ENCODE results near the gene NME8.
A peak's percentile ranks its signal among the peaks of the same experiment; 100 is the strongest.

The NME8 gene

GRCh38 chr7:37901236-37901827 is 52.9 kb downstream of the NME8 start:
- no peak for DNase-seq

DNA sequence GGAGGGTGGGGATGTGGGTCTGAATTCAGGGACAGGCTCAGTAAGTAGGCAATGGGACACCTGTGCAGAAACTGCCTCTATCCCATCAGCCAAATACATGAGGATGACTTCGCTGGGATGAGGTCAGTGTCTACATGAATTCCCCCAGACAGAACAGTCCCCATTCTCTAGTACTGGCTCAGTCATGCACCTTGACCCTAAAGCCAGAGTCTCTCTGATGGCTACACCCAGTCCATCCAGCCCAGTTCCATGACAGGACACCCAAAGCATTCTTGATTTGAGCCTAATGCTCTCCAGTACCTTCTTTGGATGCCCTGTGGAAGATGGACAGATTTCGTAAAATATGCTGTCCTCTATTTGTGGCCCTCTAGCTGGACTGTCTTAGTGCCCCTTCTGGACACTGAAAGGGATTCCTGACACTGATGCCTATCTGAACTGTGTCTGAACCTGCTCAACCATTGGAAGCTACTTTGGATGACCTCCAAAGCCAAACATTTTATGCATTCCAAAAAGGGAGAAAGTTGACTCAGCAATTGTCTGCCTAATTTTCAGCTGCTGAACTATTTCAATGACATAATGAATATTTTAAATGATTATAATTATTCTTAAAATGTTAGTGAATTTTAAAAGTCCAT is 53.6 kb downstream of the NME8 start:
- DNase-seq: peak in 1 of 58 donors; percentile 23

GRCh38 chr7:37908221-37908788 is 59.9 kb downstream of the NME8 start:
- DNase-seq: no peak

DNA sequence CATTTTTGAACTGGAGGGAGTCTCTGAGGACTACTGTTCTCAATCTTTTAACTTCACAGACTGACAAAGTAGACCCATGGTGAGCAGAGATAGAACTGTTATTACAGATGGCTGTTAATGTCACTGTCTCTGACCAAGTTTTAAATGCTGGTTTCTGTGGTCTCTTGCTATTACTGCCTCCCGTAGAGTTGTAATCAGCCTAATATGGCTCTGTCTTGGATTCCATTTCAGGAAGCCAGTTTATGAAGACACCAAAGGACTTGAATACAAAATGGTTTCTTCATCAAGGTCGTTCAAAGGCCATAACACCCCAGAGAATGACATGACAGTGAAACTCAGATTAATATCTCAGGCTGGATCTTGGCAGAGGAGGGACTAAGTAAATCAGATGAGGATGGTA is 64.4 kb downstream of the NME8 start:
- DNase-seq: no peak

DNA sequence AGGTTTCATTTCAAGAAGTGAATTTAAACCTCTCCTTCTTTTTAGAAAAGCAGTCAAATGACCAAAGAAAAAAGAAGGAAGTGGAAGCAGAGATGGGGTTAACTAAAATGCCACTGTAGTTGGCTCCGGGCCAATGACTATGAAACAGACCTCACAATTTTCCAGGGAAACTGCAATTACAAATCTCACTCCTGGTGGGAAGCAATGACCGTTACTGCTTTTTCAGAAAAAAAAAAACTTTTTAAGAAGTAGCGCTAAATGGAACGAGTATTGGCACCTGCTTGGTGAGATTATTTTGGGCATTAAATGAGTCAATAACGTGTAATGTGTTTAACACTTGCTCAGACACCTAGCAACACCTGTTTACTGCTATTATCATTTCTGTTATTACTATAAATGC is 67.0 kb downstream of the NME8 start:
- DNase-seq: no peak

DNA sequence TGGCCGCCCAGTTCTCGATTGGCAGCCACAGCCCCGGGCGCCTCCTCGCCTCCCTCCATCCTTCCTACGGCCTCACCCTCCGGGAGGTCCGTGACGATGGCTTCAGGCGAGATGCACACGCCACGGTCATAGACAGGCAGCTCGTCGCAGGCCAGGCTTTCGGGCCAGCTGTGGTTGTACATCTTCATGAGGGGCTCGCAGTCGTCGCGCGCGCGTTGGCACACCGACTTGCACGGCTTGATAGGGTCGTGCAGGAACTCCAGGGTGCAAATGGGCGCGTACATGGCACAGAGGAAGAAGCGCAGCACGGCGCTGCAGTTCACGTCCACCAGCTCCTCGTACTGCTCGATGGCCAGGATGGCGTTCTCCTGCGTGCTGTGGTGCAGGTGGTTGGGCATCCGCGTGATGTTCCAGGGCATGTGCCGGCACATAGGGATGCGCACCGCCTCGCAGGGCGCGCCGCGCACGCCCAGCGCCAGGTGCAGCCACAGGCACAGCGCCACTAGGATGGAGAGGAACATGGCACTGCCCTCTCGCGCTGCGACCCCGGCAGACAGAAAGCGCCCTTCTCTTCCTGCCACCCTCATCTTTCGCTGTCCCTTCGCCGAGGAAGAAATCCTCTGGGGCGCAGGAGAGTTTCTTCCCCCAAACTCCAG is 67.7 kb downstream of the NME8 start:
- peak in 7 of 58 donors; percentile 2 to 36 (median 25) for DNase-seq

GRCh38 chr7:37916673-37917660 is 68.6 kb downstream of the NME8 start, which contains the start of gene SFRP4:
SFRP4 (minus strand) TSS chr7:37916817; CDS start chr7:37916537, 280 bp downstream.
- peak in 38 of 58 donors; percentile 8 to 66 (median 30) for DNase-seq

GRCh38 chr7:37918526-37918925 is 70.1 kb downstream of the NME8 start:
- DNase-seq: no peak

GRCh38 chr7:37920305-37920848 is 72.0 kb downstream of the NME8 start, which contains the start of gene EPDR1:
EPDR1 (plus strand) TSS chr7:37920640; CDS start chr7:37920940, 300 bp downstream.
- DNase-seq: peak in 52 of 58 donors; percentile 14 to 86 (median 58)

DNA sequence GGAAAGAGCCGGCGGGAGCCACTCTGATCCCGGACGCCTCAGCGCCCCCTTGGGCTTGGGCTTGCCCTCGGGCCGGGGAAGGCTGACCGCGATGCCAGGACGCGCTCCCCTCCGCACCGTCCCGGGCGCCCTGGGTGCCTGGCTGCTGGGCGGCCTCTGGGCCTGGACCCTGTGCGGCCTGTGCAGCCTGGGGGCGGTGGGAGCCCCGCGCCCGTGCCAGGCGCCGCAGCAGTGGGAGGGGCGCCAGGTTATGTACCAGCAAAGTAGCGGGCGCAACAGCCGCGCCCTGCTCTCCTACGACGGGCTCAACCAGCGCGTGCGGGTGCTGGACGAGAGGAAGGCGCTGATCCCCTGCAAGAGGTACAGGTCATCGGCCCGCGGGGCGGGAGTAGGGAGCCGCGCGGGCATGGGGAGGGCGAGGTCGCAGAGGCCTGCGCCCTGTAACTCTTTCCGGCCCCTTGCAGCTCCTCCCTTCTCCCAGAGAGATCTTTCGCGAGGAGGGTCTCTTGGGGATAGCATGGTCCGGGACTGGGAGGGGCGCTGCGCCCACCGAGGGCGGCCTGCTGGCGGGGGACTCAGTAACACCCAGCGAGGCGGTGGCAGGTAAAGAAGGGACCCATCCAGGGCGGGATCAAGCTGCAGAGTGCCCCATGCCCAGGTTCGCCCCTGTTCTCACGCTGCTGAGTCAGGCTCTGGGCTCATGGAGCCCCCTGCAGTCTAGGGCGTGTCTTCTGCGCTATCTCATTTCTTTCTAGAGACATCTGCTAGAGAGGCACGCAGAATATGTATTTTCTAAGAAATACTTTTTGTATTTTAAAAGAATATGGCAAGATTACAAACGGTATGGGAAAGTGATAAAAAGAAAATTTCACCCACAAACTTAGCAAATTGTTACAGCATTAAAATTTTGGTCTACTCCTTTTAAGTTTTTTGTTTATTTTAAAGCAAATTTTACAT is 72.7 kb downstream of the NME8 start:
- DNase-seq: peak in 31 of 58 donors; percentile 5 to 78 (median 34)

DNA sequence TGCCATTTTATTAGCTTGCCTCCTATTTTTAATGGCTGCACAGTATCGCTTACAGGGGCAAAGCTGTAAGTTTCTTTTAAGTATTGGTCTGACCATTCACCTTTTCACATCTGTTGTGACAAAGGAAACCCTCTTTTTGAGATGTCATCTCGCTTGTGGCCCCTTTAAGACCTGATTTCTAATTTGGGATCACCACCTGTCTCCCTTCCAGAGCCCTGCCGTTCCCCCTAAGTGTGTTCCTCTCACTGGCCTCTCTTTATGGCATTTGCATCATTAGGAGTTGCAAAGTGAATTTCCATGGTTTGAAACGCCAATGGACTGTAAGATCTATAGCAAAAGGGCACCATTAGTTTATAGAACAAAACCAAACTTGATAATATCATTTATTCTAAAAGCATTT is 73.5 kb downstream of the NME8 start:
- DNase-seq: no peak

GRCh38 chr7:37923996-37924395 is 75.6 kb downstream of the NME8 start:
- DNase-seq: no peak

DNA sequence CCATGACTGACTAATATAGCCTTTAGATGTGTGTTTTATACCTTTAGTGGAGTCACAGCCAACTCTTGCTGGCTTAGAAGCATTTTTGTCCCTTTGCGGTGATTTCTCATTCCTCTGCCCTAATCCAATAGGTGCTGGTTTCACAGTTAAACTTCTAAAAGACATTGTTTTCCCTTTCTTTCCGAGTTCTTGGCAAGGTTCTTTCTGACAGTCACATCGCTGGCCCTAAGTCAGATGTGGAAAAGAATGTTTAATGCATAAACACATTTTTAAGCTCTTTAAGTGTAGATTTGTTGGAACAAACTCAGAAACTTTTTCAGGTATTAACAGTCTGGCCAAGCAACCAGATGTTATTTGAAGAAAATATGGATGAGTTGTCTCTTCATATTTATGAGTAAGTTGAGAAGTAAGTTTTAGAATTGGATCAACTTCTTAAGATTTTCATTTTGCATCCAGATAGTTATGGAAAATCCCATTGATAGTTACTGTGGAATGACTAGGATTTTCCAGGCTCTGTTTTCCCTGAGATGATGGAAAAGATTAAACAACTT is 76.2 kb downstream of the NME8 start:
- DNase-seq: no peak

GRCh38 chr7:37925620-37926019 is 77.2 kb downstream of the NME8 start:
- DNase-seq: no peak

GRCh38 chr7:37927773-37928444 is 79.5 kb downstream of the NME8 start:
- DNase-seq: no peak

DNA sequence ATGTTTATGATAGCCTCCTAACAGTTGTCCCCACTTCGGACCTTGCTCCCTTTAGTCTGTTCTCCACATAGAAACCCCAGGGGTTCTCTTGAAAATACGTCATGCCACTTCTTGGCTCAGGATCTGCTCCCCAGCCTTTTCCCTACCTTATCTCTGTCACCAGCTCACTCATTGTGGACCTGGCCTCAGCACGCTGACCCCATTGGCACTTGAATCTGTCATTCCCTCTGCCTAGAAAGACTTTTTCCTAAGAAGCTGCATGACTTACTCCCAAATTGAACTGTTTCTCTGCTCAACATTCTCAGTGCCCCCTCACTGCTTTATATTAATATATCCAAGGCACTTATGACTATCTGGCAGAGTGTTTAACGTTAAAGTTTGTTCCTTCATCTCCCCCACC is 80.5 kb downstream of the NME8 start:
- DNase-seq: no peak

DNA sequence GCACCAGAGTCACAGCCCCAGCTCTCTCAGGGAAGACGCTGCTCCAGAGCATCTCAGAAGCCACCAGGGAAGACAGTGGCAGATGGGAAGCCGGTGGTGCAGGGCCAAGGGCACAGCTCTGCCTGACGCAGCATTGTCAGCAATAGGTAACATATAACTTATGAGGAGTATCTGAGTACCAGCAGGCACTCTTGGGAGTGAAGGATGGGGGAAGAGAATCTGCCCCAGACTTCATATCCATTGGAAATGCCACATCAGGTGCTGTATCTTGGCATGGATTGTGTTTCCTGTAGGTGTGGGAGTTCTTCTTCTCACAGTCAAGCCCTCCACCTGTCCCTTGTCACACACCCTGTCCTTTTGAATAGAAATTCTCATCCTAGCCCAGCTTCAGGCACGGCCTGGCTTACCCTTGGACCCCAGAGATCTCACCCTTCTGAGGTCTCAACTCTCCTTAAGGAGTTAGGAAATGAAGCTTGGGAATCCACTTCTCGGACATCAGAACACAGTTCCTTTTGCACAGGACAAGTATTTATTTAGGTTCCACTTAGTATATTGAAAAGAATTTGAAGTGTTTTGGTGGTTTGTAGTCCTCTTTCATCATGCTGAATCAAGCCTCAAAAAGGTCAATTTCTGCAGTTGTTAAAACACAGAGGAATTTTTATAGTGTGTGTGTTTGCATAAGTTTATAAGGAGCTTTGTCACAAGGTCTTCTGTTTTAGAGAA is 82.0 kb downstream of the NME8 start:
- no peak for DNase-seq

DNA sequence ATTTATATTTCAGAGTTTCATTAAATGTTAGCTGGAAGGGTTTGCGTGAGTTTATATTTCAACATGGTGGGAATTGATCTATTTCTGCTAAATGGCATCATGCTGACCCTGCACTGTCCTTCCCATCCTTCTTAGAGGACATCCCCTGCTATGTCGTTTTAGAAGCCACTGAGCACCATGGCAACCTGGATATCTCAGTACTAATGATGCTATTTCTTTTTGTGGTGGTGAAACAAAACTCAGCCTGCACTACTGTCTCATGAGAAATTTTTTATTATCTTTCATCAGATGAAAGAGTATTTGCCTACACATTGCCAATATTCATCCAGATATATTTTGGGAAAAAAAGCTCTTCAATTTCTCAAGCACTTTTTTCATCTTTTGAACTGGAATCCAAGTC is 84.1 kb downstream of the NME8 start:
- DNase-seq: no peak

Data from anterior cingulate cortex (tissue), 58 donors.